ENCODE results near the gene COPS7B. TPM values are rescaled to one million over a fixed set of nuclear protein-coding genes. Genes with fewer than 3 reads are reported as not detected.

Gene COPS7B
- total and polyA plus RNA-seq, 2 of the 8 experiments (the other 6 are each of a cell fraction or from before 2014, with no cell fraction given): 62.2 to 72.1 TPM

GRCh38 chr2:231780909-231781797 is 5.1 kb upstream of the COPS7B start, which contains the start of gene PDE6D (continued):
- TF ChIP-seq RNF2 (IDR thresholded peaks at IDR 0.05; ENCODE audit: borderline replicate concordance, low read depth, low read length, missing control alignments, poor library complexity, severe bottlenecking): no peak
- 0 out of 4 replicates have a peak, but pooled peaks of 1 of the 2 experiments have one; percentile 70 for TF ChIP-seq HDAC2 (IDR thresholded peaks at IDR 0.05; ENCODE audit: borderline replicate concordance in 1 of 2, low read depth in 2 of 2, low read length in 2 of 2)
- TF ChIP-seq TCF12 (IDR thresholded peaks at IDR 0.05; ENCODE audit: low read depth, low read length): no peak
- peak; percentile 74 for TF ChIP-seq TAF1 (IDR thresholded peaks at IDR 0.05; ENCODE audit: low read depth, low read length)
- no peak for TF ChIP-seq MAFK (IDR thresholded peaks at IDR 0.05; ENCODE audit: low read depth, low read length)
- TF ChIP-seq NRF1 (IDR thresholded peaks at IDR 0.05; ENCODE audit: low read depth, low read length): no peak
- no peak for TF ChIP-seq SUZ12 (IDR thresholded peaks at IDR 0.05; ENCODE audit: low read length)
- TF ChIP-seq SIX5 (IDR thresholded peaks at IDR 0.05; ENCODE audit: low read depth, low read length): peak; percentile 98
- TF ChIP-seq FOSL1 (IDR thresholded peaks at IDR 0.05; ENCODE audit: insufficient read depth, low read depth, low read length): no peak

All from H1 (cell line).